Stomach (tissue), 9 donors: ENCODE measurements around the gene PRSS57. TPM values are rescaled to one million over a fixed set of nuclear protein-coding genes. Genes with fewer than 3 reads are reported as not detected.

ENCODE experiments used
- DNase-seq, 2 donors: peaks; one replicate each; pipeline versions ENCODE4 v3.0.0 to v3.0.0-alpha.2; 2013 to 2019
- H3K27ac ChIP-seq, 5 donors: fragments of 200-600 bp in 4 of 5; sonication (generic) in 4 of 5; one replicate each; pipeline ENCODE4 v1.5.1; 2013 to 2019; ENCODE audit warnings: mild to moderate bottlenecking in 1 of 5, moderate library complexity in 1 of 5
- H3K27me3 ChIP-seq, 3 donors: fragments of 200-600 bp; sonication (generic); one replicate each; pipeline ENCODE4 v1.5.1; 2017 to 2019; ENCODE audit warnings: mixed run types in 1 of 3
- H3K36me3 ChIP-seq, 4 donors: fragments of 200-600 bp; sonication (generic); 1 replicate in 3 of 4; 2 replicates in 1 of 4; pipeline ENCODE4 v1.5.1; 2016 to 2019
- H3K4me1 ChIP-seq, 4 donors: fragments of 200-600 bp; sonication (generic); one replicate each; pipeline ENCODE4 v1.5.1; 2016 to 2019
- H3K4me3 ChIP-seq, 4 donors: fragments of 200-600 bp; sonication (generic) in 3 of 4; one replicate each; pipeline ENCODE4 v1.5.1; 2016 to 2019; ENCODE audit warnings: mild to moderate bottlenecking in 1 of 4
- H3K9me3 ChIP-seq, 4 donors: fragments of 200-600 bp; sonication (generic); one replicate each; pipeline ENCODE4 v1.5.1; 2016 to 2019
- CTCF ChIP-seq, 7 experiments: fragments of 450-650 bp in 4 of 7; fragments of 200-600 bp in 3 of 7; sonication (generic) in 3 of 7; IDR thresholded peaks; one replicate each; pipeline ENCODE4 v1.5.1; 2016 to 2019; ENCODE audit warnings: antibody characterized with exemption in 7 of 7, control low read depth in 2 of 7, mild to moderate bottlenecking in 1 of 7
- EP300 ChIP-seq: sonication (generic); formaldehyde crosslinking; IDR thresholded peaks from one replicate; pipeline ENCODE4 v1.6.1; 2017; ENCODE audit warnings: antibody characterized with exemption
- POLR2A ChIP-seq, 4 donors: fragments of 450-650 bp; IDR thresholded peaks; one replicate each; pipeline ENCODE4 v1.6.1; 2016; ENCODE audit warnings: antibody characterized with exemption in 4 of 4, control low read depth in 2 of 4, mild to moderate bottlenecking in 1 of 4, moderate library complexity in 1 of 4
- POLR2AphosphoS5 ChIP-seq, 3 donors: sonication (generic); formaldehyde crosslinking; IDR thresholded peaks; one replicate each; pipeline ENCODE4 v1.6.1; 2016; ENCODE audit warnings: antibody characterized with exemption in 3 of 3
- WGBS, 5 donors: extraction: QIAGEN DNeasy Blood & Tissue Kit in 3 of 5; methylation state at CpG; one replicate each; pipeline versions ENCODE4 v1.1.5 to v1.1.7; 2013 to 2018; 5-methylcytosine and 5-hydroxymethylcytosine counted together
- intact Hi-C: fragments of 100-400 bp; cut with DNase I; formaldehyde crosslinking; loops from one replicate; pipeline ENCODE4 v1.15.1; 2023; ENCODE audit warnings: low total_unique reads
- polyA plus RNA-seq, 3 donors: library from polyadenylated mRNA; stranded (reverse); fragments of 200-250 nt; gene quantifications; one replicate each; pipeline ENCODE4 v1.2.3, GENCODE V29; 2013
- total RNA-seq, 5 donors: library from RNA; depleted of rRNA; stranded (reverse); fragments of >200 nt; gene quantifications; one replicate each; pipeline versions ENCODE4 v1.1.0 to v1.2.3, GENCODE V29; 2014 to 2016
- donor health status: healthy with polysubstance abuse.
- donor health status: Bipolar disorder and iron deficiency.
- donor health status: healthy.

Gene PRSS57
- total and polyA plus RNA-seq, 8 donors, result not detected

- no peak for DNase-seq
- H3K4me3 ChIP-seq, result no peak overlapping the region
- H3K9me3 ChIP-seq, result no peaks in the 10 kb centered on the region
- 84 to 90% (median 87%) methylated on average over 21 to 24 of the region's 24 CpGs for WGBS, 5 donors
- no peak overlapping the region for H3K27ac ChIP-seq
- H3K4me1 ChIP-seq, result peaks cover 12 to 15% (median 14%) of the 10 kb centered on the region in 4 donors
- peaks cover 0 to 4% (median 0%) of the 10 kb centered on the region in 3 donors for H3K27me3 ChIP-seq
- no peak for TF ChIP-seq POLR2AphosphoS5 (IDR thresholded peaks at IDR 0.05)
- no peak for TF ChIP-seq POLR2A (IDR thresholded peaks at IDR 0.05)
- TF ChIP-seq CTCF (IDR thresholded peaks at IDR 0.05), result no peak
- no peak for TF ChIP-seq EP300
- peaks cover 26 to 49% (median 45%) of the 10 kb centered on the region in 4 donors for H3K36me3 ChIP-seq
- intact Hi-C loops, result no loop called here
Observed at GRCh38 chr19:643736-644135, 51.5 kb downstream of the PRSS57 start.

- DNase-seq, result no peak
- Histone ChIP-seq H3K27me3 (peaks cover 0 to 10% (median 0%) of the 10 kb centered on the region in 3 donors), H3K36me3 (peaks cover 19 to 42% (median 38%) of the 10 kb centered on the region in 4 donors), H3K4me3 (no peak overlapping the region), H3K27ac (no peak overlapping the region), H3K4me1 (peaks cover 13 to 19% (median 16%) of the 10 kb centered on the region in 4 donors), H3K9me3 (no peaks in the 10 kb centered on the region)
- intact Hi-C loops, result no loop called here
- WGBS, 5 donors, result 76 to 85% (median 84%) methylated on average over 34 to 70 of the region's 70 CpGs
- TF ChIP-seq EP300 (no peak), CTCF (IDR thresholded peaks at IDR 0.05) (no peak), POLR2A (IDR thresholded peaks at IDR 0.05) (no peak), POLR2AphosphoS5 (IDR thresholded peaks at IDR 0.05) (no peak)
Observed at GRCh38 chr19:642767-643727, 52.2 kb downstream of the PRSS57 start.

GRCh38 chr19:641702-642101 is 53.5 kb downstream of the PRSS57 start:
- intact Hi-C loops, result no loop called here
- no peak for DNase-seq
- TF ChIP-seq POLR2AphosphoS5 (IDR thresholded peaks at IDR 0.05), result no peak
- no peak for TF ChIP-seq EP300
- Histone ChIP-seq H3K4me3 (no peak overlapping the region), H3K27ac (no peak overlapping the region), H3K27me3 (peaks cover 0 to 10% (median 0%) of the 10 kb centered on the region in 3 donors), H3K36me3 (peaks cover 6 to 28% (median 24%) of the 10 kb centered on the region in 4 donors), H3K4me1 (peaks cover 13 to 19% (median 16%) of the 10 kb centered on the region in 4 donors), H3K9me3 (no peaks in the 10 kb centered on the region)
- WGBS, 5 donors, result 45 to 69% (median 66%) methylated on average over 13 to 17 of the region's 17 CpGs

GRCh38 chr19:640606-641189 is 54.6 kb downstream of the PRSS57 start:
- TF ChIP-seq POLR2A (IDR thresholded peaks at IDR 0.05) (no peak), POLR2AphosphoS5 (IDR thresholded peaks at IDR 0.05) (no peak), EP300 (no peak), CTCF (IDR thresholded peaks at IDR 0.05) (no peak)
- Histone ChIP-seq H3K27ac (no peak overlapping the region), H3K9me3 (no peaks in the 10 kb centered on the region), H3K4me3 (no peak overlapping the region), H3K36me3 (peaks cover 0 to 18% (median 14%) of the 10 kb centered on the region in 4 donors), H3K4me1 (peaks cover 13 to 19% (median 16%) of the 10 kb centered on the region in 4 donors), H3K27me3 (peaks cover 0 to 10% (median 0%) of the 10 kb centered on the region in 3 donors)
- 81 to 92% (median 90%) methylated on average over 6 to 31 of the region's 31 CpGs for WGBS, 5 donors
- intact Hi-C loops, result no loop called here
- no peak for DNase-seq
